Activated T-cell treated with anti-CD3 and anti-CD28 coated beads, Interleukin-2, amount 50 U/mL, for 72 hours (primary cell): ENCODE data around the gene RYR1. TPM values are rescaled to one million over a fixed set of nuclear protein-coding genes. Genes with fewer than 3 reads are reported as not detected.

Experiments
- ATAC-seq, 2 donors: fragments of 150-1000 bp; cut with Tn5 transposase; replicated peaks in 1 of 2; 2 replicates each; pipeline ENCODE4 v1.10.0; 2021; ENCODE audit warnings: moderate library complexity in 2 of 2, mild to moderate bottlenecking in 1 of 2
- DNase-seq, 2 donors: peaks; one replicate each; pipeline ENCODE4 v3.0.0; 2021 to 2022; ENCODE audit warnings: mixed read lengths in 1 of 2
- H3K27ac Mint-ChIP-seq: one replicate; pipeline ENCODE4 v1.8.0; 2022; ENCODE audit warnings: mild to moderate bottlenecking, moderate library complexity, mixed read lengths
- H3K27me3 Mint-ChIP-seq: one replicate; pipeline ENCODE4 v1.8.0; 2022; ENCODE audit warnings: low read depth, mixed read lengths
- H3K36me3 Mint-ChIP-seq, 2 donors: one replicate each; pipeline ENCODE4 v1.8.0; 2022; ENCODE audit warnings: mixed read lengths in 2 of 2, mild to moderate bottlenecking in 1 of 2; ENCODE audit not compliant: insufficient read depth in 2 of 2
- H3K4me1 Mint-ChIP-seq: one replicate; pipeline ENCODE4 v1.8.0; 2022; ENCODE audit warnings: low read depth, mixed read lengths
- H3K4me3 Mint-ChIP-seq, 2 donors: one replicate each; pipeline ENCODE4 v1.8.0; 2022; ENCODE audit warnings: mild to moderate bottlenecking in 2 of 2, mixed read lengths in 2 of 2, moderate library complexity in 2 of 2
- H3K9me3 Mint-ChIP-seq, 2 donors: one replicate each; pipeline ENCODE4 v1.8.0; 2022; ENCODE audit warnings: mixed read lengths in 2 of 2
- total RNA-seq, 2 donors: library from RNA; stranded (reverse); gene quantifications; one replicate each; pipeline ENCODE4 v1.2.3, GENCODE V29; 2022

The RYR1 gene
- total RNA-seq, 2 donors from 2014 or later: 3.3 to 5.3 TPM

GRCh38 chr19:38497907-38498306 is 64.4 kb downstream of the RYR1 start:
- Mint-ChIP-seq H3K27ac (no peak overlapping the region), H3K36me3 (no peaks in the 10 kb centered on the region), H3K9me3 (no peaks in the 10 kb centered on the region), H3K4me1 (no peaks in the 10 kb centered on the region), H3K4me3 (no peak overlapping the region), H3K27me3 (no peaks in the 10 kb centered on the region)
- DNase-seq: no peak
- no peak for ATAC-seq

GRCh38 chr19:38499532-38499931 is 66.0 kb downstream of the RYR1 start:
- Mint-ChIP-seq H3K27ac (no peak overlapping the region), H3K4me3 (no peak overlapping the region), H3K4me1 (no peaks in the 10 kb centered on the region), H3K9me3 (no peaks in the 10 kb centered on the region), H3K36me3 (no peaks in the 10 kb centered on the region), H3K27me3 (no peaks in the 10 kb centered on the region)
- ATAC-seq (no peak), DNase-seq (no peak)

- no peaks in the 10 kb centered on the region for H3K4me1 Mint-ChIP-seq
- ATAC-seq (no peak), DNase-seq (no peak)
Observed at GRCh38 chr19:38500450-38500849, 67.0 kb downstream of the RYR1 start.

DNA sequence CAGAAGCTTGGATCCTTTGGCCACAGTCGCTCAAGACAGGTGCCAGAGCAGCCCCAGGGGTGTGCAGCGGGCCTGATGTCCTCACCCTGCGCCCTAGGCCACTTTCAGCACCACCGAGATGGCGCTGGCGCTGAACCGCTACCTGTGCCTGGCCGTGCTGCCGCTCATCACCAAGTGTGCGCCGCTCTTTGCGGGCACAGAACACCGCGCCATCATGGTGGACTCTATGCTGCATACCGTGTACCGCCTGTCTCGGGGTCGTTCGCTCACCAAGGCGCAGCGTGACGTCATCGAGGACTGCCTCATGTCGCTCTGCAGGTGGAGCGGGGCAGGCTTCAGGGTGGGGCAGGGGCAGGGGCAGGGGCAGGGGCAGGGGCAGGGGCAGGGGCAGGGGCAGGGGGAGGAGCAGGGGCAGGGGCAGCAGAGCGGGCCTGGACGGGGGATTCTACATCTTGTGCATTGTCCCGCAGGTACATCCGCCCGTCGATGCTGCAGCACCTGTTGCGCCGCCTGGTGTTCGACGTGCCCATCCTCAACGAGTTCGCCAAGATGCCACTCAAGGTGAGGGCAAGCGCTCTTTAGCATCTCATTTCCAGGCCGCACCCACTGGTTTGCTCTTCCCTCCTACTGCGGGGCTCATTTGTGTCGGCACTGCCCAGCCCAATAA is 69.1 kb downstream of the RYR1 start:
- DNase-seq: no peak
- Mint-ChIP-seq H3K27me3 (no peaks in the 10 kb centered on the region), H3K9me3 (no peaks in the 10 kb centered on the region), H3K4me1 (peaks cover 4% of the 10 kb centered on the region), H3K4me3 (no peak overlapping the region), H3K27ac (no peak overlapping the region), H3K36me3 (no peaks in the 10 kb centered on the region)
- no peak for ATAC-seq

More at GRCh38 chr19:38500450-38500849, 67.0 kb downstream of the RYR1 start:
- H3K9me3 Mint-ChIP-seq: no peaks in the 10 kb centered on the region
- H3K27me3 Mint-ChIP-seq: no peaks in the 10 kb centered on the region
- no peak overlapping the region for H3K4me3 Mint-ChIP-seq
- no peak overlapping the region for H3K27ac Mint-ChIP-seq
- no peaks in the 10 kb centered on the region for H3K36me3 Mint-ChIP-seq

GRCh38 chr19:38503077-38503410 is 69.6 kb downstream of the RYR1 start:
- no peaks in the 10 kb centered on the region for H3K27me3 Mint-ChIP-seq
- no peak for ATAC-seq
- no peak overlapping the region for H3K4me3 Mint-ChIP-seq
- DNase-seq: no peak
- H3K36me3 Mint-ChIP-seq: no peaks in the 10 kb centered on the region
- H3K27ac Mint-ChIP-seq: no peak overlapping the region
- no peaks in the 10 kb centered on the region for H3K9me3 Mint-ChIP-seq
- H3K4me1 Mint-ChIP-seq: peaks cover 4% of the 10 kb centered on the region

DNA sequence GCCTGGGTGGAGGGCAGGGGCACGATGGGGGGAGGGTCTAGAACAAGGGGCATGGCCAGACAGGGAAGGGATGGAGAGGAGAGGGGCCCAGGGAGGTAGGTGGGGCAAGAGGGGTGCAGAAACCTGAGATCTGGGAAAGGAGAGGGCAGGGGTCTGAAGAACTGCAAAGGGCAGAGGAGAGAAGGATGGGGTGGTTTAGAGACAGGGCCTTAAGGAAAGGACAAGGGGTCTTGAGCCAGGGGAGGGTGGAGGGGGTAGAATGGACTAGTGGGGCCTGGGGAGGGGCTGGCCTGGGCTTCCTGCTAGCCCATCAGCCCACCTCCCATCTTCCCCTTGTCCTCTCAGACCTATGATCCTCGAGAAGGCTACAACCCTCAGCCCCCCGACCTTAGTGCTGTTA is 72.5 kb downstream of the RYR1 start:
- DNase-seq (no peak), ATAC-seq (no peak)
- no peaks in the 10 kb centered on the region for H3K9me3 Mint-ChIP-seq
- H3K36me3 Mint-ChIP-seq: no peaks in the 10 kb centered on the region
- no peak overlapping the region for H3K27ac Mint-ChIP-seq
- peaks cover 4% of the 10 kb centered on the region for H3K4me1 Mint-ChIP-seq
- peak overlapping the region in 1 of 2 donors; percentile 20 for H3K4me3 Mint-ChIP-seq
- H3K27me3 Mint-ChIP-seq: no peaks in the 10 kb centered on the region

- H3K4me3 Mint-ChIP-seq: peak overlapping the region in 1 of 2 donors; percentile 65
- ATAC-seq: no peak
Observed at GRCh38 chr19:38506375-38506722, 72.9 kb downstream of the RYR1 start.

GRCh38 chr19:38506723-38507550 is 73.4 kb downstream of the RYR1 start:
- Mint-ChIP-seq H3K4me1 (peaks cover 4% of the 10 kb centered on the region), H3K36me3 (no peaks in the 10 kb centered on the region), H3K27me3 (no peaks in the 10 kb centered on the region), H3K27ac (no peak overlapping the region), H3K9me3 (no peaks in the 10 kb centered on the region), H3K4me3 (peak overlapping the region in 1 of 2 donors; percentile 65)
- peak; percentile 89 to 91 for ATAC-seq
- peak; percentile 94 to 96 for DNase-seq

More at GRCh38 chr19:38506375-38506722, 72.9 kb downstream of the RYR1 start:
- no peaks in the 10 kb centered on the region for H3K9me3 Mint-ChIP-seq
- peaks cover 4% of the 10 kb centered on the region for H3K4me1 Mint-ChIP-seq
- no peaks in the 10 kb centered on the region for H3K36me3 Mint-ChIP-seq
- H3K27ac Mint-ChIP-seq: no peak overlapping the region
- no peak for DNase-seq
- H3K27me3 Mint-ChIP-seq: no peaks in the 10 kb centered on the region

GRCh38 chr19:38507551-38508127 is 74.1 kb downstream of the RYR1 start:
- Mint-ChIP-seq H3K9me3 (no peaks in the 10 kb centered on the region), H3K27ac (no peak overlapping the region), H3K36me3 (no peaks in the 10 kb centered on the region), H3K4me1 (peaks cover 4% of the 10 kb centered on the region), H3K4me3 (no peak overlapping the region), H3K27me3 (no peaks in the 10 kb centered on the region)
- DNase-seq (no peak), ATAC-seq (no peak)

DNA sequence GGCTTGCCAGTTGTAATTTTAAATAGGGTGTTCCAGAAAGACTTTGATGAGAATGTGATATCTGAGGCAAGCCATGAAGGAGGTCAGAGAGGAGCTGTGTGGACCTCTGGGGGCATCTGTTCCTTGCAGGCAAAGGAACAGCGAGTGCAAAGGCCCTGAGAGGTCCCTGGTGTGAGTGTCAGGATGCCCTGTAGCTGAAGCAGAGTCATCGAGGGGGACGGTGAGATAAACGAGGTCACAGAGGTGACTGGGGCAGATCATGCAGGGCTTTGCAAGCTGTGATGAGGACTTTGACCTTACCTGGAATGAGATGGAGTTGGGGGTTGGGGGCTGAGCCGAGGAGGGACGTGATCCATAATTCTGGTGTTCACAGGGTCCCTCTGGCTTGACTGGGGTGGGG is 75.0 kb downstream of the RYR1 start:
- no peak overlapping the region for H3K27ac Mint-ChIP-seq
- H3K9me3 Mint-ChIP-seq: no peaks in the 10 kb centered on the region
- no peak overlapping the region for H3K4me3 Mint-ChIP-seq
- H3K36me3 Mint-ChIP-seq: no peaks in the 10 kb centered on the region
- peaks cover 11% of the 10 kb centered on the region for H3K4me1 Mint-ChIP-seq
- no peaks in the 10 kb centered on the region for H3K27me3 Mint-ChIP-seq
- no peak for DNase-seq
- no peak for ATAC-seq

DNA sequence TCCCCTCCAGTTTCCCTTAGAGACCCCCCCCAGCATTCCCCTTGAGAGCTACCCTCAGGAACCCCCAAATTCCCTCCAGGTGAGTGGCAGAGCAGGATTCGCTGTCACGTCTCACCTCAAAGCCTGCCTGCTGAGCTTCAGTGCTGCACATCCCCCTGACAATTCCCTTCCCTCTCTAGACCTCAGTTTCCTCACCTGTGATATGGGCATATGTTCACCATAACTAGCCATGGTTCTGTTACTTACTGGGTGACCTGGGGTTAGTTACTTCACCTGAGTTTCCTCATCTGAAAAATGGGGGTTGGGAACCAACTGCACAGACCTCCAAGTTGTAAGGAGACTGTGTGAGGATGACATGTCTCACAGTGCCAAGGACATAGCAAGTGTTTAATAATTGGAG is 75.5 kb downstream of the RYR1 start:
- H3K9me3 Mint-ChIP-seq: no peaks in the 10 kb centered on the region
- H3K27me3 Mint-ChIP-seq: no peaks in the 10 kb centered on the region
- DNase-seq (no peak), ATAC-seq (no peak)
- no peak overlapping the region for H3K27ac Mint-ChIP-seq
- no peak overlapping the region for H3K4me3 Mint-ChIP-seq
- peaks cover 16% of the 10 kb centered on the region for H3K4me1 Mint-ChIP-seq
- H3K36me3 Mint-ChIP-seq: no peaks in the 10 kb centered on the region

- Mint-ChIP-seq H3K4me3 (no peak overlapping the region), H3K27me3 (no peaks in the 10 kb centered on the region), H3K36me3 (no peaks in the 10 kb centered on the region), H3K4me1 (peaks cover 22% of the 10 kb centered on the region), H3K9me3 (no peaks in the 10 kb centered on the region), H3K27ac (no peak overlapping the region)
- no peak for ATAC-seq
- no peak for DNase-seq
Observed at GRCh38 chr19:38511074-38511708, 77.7 kb downstream of the RYR1 start.

- Mint-ChIP-seq H3K27me3 (no peaks in the 10 kb centered on the region), H3K4me3 (no peak overlapping the region), H3K9me3 (no peaks in the 10 kb centered on the region), H3K36me3 (no peaks in the 10 kb centered on the region), H3K4me1 (peaks cover 18% of the 10 kb centered on the region), H3K27ac (no peak overlapping the region)
- DNase-seq (no peak), ATAC-seq (no peak)
Observed at GRCh38 chr19:38512277-38512676, 78.8 kb downstream of the RYR1 start.
